ENCODE results near the gene CMKLR1.

Gene CMKLR1

GRCh38 chr12:108313606-108314351, 25.3 kb downstream of the CMKLR1 start:
- peak; percentile 54 for DNase-seq

DNA sequence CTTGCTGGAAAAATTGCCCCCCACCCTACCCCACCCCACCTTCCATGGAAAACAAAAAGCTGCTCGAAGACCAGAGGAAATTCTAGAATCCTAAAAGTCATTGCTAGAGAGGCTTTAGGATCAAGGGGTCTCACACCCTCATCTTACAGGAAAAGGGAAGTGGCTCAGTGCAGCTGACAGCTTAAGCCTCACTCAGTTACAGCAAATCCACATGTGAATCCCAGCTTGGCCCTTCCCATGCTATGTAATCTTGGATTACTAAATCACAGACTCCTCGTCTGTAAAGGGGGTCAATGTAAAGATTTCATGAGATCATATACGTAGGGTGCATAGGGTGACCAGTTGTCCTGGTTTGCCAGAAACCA, 25.9 kb downstream of the CMKLR1 start:
- no peak for DNase-seq

- no peak for DNase-seq
These were observed 26.4 kb downstream of the CMKLR1 start for GRCh38 chr12:108312693-108313189.

- no peak for DNase-seq
These were observed 26.9 kb downstream of the CMKLR1 start for GRCh38 chr12:108312073-108312659.

- no peak for DNase-seq
These were observed 27.5 kb downstream of the CMKLR1 start for GRCh38 chr12:108311605-108312004.

GRCh38 chr12:108310489-108310888, 28.6 kb downstream of the CMKLR1 start:
- DNase-seq: no peak

- no peak for DNase-seq
These were observed 29.3 kb downstream of the CMKLR1 start for GRCh38 chr12:108309674-108310312.

DNA sequence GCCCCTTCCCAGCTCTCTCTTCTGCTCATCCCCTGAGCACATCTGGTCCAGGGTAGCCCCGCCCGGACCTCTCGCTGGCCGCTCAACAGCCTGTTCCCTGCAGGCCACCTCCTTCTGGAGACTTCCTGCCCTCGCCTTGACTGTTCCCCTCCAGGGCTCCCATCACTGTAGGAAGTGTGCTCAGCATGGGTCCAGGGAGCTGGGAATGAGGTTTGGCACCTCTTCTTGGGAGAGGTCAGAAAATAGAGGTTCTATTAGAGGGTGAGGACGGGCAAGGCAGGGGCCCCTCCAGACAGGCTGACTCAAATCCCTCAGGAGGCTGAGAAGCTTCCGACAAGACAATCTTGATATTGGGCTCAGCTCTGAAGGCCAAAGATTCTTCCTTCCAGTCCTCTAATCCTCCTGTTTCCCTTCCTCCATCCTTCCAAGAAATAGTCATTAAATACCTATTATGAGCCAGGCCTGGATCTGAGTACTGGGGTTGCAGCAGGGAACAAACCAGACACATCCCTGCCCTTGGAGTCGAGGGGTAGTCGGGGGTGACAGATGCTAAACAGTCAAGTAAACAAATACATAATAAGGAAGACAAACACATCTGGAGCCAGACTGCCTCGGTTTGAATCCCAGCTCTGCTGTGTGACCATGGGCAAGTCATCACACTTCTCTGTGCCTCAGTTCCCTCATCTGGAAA, 30.6 kb downstream of the CMKLR1 start:
- no peak for DNase-seq

DNA sequence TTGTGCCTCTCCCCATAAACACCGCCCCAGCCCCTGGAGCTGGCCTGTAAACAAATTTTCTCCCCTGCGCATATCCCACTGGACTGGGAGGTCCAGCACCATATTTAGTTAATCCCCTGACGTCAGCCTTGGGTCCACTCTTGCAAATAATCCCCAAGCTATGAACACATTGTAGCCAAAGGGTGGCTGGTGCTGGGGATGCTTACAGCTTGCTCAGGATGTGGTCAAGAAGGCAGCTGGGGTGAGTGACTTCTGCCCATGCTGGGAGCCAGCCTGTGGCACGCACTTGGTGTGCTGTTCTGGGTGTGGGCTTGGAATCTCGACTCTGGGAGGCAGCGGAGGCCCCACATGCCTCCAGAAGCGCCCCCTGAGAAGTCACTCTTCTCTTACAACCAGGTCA, 32.1 kb downstream of the CMKLR1 start:
- peak; percentile 14 for DNase-seq

DNA sequence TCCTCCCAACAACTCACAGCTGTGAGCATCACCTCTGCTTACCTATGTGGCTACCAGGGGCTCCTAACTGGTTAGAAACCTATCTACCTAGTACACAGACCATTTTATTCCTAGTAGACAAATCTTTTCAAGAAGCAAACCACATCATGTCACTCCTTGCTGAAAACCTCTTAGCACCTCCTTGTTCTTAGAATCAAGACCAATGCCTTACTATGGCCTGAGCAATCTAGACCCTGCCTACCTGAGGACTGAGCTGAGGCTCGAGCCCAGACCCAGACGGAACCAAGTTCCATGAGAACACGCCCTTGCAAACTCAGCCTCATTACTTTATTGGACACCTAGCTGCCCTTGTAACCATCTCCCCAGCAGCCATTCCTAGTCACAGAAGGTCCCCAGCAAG, 32.6 kb downstream of the CMKLR1 start:
- no peak for DNase-seq

GRCh38 chr12:108305991-108306501, 33.1 kb downstream of the CMKLR1 start:
- DNase-seq: no peak

- DNase-seq: no peak
These were observed 33.6 kb downstream of the CMKLR1 start for GRCh38 chr12:108305520-108305919.

- DNase-seq: no peak
These were observed 34.5 kb downstream of the CMKLR1 start for GRCh38 chr12:108304633-108305032.

DNA sequence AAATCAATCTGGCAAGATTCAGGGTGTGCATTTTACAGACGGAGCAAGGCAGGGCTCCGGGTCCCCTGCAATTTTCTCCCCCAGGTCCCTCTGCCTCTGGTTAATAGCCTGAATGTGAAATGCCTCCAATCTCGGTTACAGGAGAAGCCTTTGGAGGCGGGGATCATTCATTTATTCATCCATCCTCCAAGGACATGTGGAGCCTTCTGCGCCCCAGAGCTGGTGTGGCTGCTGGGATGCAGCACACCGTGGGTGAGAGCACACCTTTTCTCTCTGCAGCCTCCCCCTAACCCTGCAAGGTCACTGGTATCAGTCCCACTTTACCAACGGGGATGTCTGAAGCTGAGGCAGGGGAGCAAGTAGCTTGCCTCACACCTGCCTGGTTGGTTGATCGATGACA, 35.4 kb downstream of the CMKLR1 start:
- no peak for DNase-seq

DNA sequence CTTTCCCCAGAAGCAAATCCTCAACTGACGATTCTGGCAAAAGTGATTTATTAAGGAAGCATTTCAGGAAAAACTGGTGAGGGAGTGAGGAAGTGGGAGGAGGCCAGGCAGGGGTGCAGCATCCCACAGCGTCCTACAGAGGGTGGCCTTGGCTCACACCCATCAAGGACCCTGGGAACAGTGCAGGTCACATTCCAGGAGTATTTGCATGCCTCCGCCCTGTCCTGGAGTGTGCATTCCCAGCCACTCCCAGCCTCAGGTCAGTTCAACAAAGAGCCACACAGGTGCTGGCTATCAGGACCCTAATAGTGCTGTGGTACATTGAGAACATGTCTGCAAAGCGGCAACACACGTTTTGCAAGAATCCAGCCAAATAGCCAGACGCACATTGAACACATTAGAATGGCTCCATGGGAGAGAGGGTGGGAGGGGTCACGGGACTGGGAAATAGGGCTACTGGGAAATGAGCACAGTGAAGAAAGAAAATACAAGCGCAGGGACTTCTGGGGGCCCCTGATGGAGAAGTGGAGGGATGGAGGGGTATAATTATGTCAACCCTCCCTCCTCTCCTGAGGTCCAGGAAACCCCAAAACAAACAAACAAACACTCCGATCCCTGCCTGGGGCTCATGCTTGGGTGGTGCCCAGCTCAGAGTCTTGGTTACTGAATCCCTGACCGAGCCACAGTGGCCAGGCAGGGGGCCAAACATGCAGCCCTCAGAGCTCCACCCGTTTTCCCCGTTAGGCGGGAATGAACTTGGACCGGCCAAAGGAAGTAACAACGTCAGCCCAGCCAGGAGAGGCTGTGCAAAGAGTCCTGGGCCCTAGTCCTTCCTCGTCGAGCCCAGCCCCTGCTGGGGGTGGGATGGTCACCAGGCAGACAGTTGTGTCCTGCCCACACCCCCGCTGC, 36.5 kb downstream of the CMKLR1 start:
- DNase-seq: no peak

- peak; percentile 24 for DNase-seq
These were observed 37.1 kb downstream of the CMKLR1 start for GRCh38 chr12:108302016-108302402.

DNA sequence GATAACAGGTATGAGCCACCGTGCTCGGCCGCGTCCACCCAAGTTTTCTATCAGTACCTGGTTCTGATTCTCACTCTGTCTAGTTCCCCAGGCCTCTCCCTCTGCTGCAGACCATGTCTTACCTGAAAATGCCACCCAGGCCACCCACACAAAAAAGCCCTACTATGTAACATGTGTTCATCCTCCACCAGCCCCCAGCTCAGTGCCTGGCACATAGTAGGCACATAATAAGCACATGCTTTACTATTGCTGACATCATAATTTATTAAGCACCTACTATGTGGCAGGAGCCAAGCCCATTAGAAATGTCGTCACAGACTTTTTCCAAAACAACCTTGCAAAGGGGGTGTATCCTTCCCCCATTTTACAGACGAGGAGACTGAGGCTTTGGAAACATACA, 37.8 kb downstream of the CMKLR1 start:
- no peak for DNase-seq

DNA sequence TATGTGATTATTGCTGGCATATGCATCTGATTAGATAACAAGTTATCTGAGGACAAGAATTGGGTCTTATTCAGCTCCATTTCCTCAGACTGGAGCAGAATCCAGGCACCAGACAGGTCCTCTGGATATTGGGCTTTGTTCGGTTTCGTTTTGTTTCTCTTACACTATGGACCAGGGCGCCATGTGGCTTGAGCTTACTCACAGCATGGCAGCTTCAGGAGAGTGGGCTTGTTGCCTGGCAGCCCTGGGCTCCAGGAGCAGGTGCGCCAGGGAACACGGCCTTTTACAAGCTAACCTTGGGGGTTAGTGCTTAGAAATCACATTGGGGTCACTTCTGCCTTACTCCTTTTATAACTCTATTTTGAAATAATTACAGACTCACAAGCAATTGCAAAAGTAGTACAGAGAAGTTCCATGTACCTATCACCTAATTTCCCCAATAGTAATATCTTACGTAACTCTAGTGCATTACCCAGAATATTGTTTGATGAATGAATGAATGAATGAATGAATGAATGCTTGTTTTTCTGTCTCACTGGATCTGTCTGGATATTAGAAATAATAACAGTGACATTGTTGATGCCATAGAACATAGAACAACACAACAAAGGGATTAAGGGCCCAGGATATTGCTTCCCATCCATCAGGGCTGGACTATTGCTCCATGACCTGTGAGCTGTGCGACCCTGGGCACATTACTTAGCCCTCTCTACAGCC, 39.0 kb downstream of the CMKLR1 start:
- DNase-seq: no peak

DNA sequence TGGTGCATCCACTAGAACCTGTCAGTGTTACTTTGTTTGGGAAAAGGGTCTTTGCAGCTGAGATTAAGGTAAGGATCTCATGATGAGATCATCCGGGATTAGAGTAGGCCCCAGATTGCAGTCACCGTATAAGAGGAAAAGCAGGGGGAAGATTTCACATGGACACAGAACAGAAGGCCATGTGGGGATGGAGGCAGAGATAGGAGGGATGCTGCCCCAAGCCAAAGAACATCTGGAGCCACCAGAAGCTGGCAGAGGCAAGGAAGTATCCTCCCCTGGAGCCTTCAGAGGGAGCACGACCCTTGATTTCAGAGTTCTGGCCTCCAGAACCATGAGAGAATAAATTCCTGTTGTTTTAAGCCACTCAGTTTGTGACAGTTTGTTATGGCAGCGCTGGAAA, 39.6 kb downstream of the CMKLR1 start:
- DNase-seq: no peak

GRCh38 chr12:108298761-108299275, 40.3 kb downstream of the CMKLR1 start:
- no peak for DNase-seq
